HG02571 (cell line): ENCODE results near the gene CDH23.
"Not testable (repeated sequence)": the region's sequence is repeated elsewhere in the genome, so short reads cannot be mapped to it uniquely, and the experiment has no call there.

Experiments used
- ATAC-seq: cut with Tn5 transposase; IDR thresholded peaks from one replicate; pipeline ENCODE4 v1.9.1; 2021; ENCODE audit warnings: mild to moderate bottlenecking, moderate library complexity; ENCODE audit not compliant: unreplicated experiment

CDH23 gene

GRCh38 chr10:71597821-71598498 lies 201.2 kb downstream of the CDH23 start:
- ATAC-seq: no peak

GRCh38 chr10:71598621-71599055 lies 201.9 kb downstream of the CDH23 start:
- no peak for ATAC-seq

GRCh38 chr10:71599518-71599917 lies 202.8 kb downstream of the CDH23 start:
- no peak for ATAC-seq

- not testable (repeated sequence) for ATAC-seq
Observed at GRCh38 chr10:71600242-71600641, 203.5 kb downstream of the CDH23 start.

GRCh38 chr10:71600849-71601248 lies 204.1 kb downstream of the CDH23 start:
- no peak for ATAC-seq

- no peak for ATAC-seq
Observed at GRCh38 chr10:71601273-71601672, 204.6 kb downstream of the CDH23 start.

- ATAC-seq: no peak
Observed at GRCh38 chr10:71603150-71603549, 206.4 kb downstream of the CDH23 start.

- no peak for ATAC-seq
Observed at GRCh38 chr10:71603754-71604153, 207.0 kb downstream of the CDH23 start.

GRCh38 chr10:71604324-71605018 lies 207.8 kb downstream of the CDH23 start:
- no peak for ATAC-seq

- no peak for ATAC-seq
Observed at GRCh38 chr10:71605263-71605962, 208.7 kb downstream of the CDH23 start.

- no peak for ATAC-seq
Observed at GRCh38 chr10:71606257-71607081, 209.7 kb downstream of the CDH23 start.

GRCh38 chr10:71607082-71607443 lies 210.3 kb downstream of the CDH23 start:
- no peak for ATAC-seq

- ATAC-seq: no peak
Observed at GRCh38 chr10:71608819-71609768, 212.4 kb downstream of the CDH23 start.

GRCh38 chr10:71610651-71611050 lies 213.9 kb downstream of the CDH23 start:
- no peak for ATAC-seq

- no peak for ATAC-seq
Observed at GRCh38 chr10:71611131-71611530, 214.4 kb downstream of the CDH23 start.

- ATAC-seq: no peak
Observed at GRCh38 chr10:71611709-71612422, 215.1 kb downstream of the CDH23 start.

GRCh38 chr10:71613261-71613777 lies 216.6 kb downstream of the CDH23 start:
- no peak for ATAC-seq

- ATAC-seq: no peak
Observed at GRCh38 chr10:71613877-71614276, 217.2 kb downstream of the CDH23 start.

- no peak for ATAC-seq
Observed at GRCh38 chr10:71614946-71615345, 218.2 kb downstream of the CDH23 start.
